Measurements from ENCODE around the gene ANO2. TPM values are rescaled to one million over a fixed set of nuclear protein-coding genes. Genes with fewer than 3 reads are reported as not detected.

Gene ANO2
- total RNA-seq, 1 donor from 2014 or later = 1.5 TPM

DNA sequence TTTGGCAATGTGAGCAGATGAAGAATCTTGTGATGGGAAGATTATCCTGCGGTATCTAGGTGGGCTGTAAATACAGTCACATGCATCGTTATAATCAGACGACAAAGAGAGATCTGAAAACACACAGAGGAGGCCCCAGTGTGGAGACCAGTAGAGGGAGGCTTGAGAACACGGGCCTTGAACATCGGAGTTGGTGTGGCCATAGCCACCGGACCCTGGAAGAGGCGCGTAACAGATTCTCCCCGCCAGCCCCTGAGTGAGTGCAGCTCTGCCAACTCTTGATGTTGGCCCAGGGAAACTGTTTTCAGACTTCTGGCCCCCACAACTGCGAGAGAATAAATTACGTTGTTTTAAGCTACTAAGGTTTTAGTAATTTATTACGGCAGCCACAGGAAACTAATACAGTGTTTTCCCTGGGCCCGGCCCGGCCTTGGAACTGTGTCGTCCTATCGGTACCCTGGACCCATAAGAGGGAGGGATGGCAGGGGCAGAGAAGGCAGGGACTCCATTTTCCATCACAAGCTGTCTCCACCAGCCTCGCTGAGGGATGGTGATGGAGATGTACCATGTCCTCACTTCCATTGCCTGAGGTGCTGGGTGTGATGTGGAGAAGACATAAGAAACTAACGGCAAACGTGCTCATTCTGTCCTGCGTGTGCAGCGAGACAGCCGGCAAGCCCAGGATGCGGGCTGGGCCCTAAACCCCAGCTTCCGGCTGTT lies 421.5 kb downstream of the ANO2 start:
- Histone ChIP-seq H3K4me3 (ENCODE audit: low read depth, low read length) (no peak overlapping the region), H3K27me3 (ENCODE audit: control insufficient read depth, insufficient read depth, low read length) (no peaks in the 10 kb centered on the region), H3K36me3 (ENCODE audit: control insufficient read depth, insufficient read depth, low read length) (no peaks in the 10 kb centered on the region)
- no peak for DNase-seq (ENCODE audit: low read depth)
- TF ChIP-seq, protein P1, sequence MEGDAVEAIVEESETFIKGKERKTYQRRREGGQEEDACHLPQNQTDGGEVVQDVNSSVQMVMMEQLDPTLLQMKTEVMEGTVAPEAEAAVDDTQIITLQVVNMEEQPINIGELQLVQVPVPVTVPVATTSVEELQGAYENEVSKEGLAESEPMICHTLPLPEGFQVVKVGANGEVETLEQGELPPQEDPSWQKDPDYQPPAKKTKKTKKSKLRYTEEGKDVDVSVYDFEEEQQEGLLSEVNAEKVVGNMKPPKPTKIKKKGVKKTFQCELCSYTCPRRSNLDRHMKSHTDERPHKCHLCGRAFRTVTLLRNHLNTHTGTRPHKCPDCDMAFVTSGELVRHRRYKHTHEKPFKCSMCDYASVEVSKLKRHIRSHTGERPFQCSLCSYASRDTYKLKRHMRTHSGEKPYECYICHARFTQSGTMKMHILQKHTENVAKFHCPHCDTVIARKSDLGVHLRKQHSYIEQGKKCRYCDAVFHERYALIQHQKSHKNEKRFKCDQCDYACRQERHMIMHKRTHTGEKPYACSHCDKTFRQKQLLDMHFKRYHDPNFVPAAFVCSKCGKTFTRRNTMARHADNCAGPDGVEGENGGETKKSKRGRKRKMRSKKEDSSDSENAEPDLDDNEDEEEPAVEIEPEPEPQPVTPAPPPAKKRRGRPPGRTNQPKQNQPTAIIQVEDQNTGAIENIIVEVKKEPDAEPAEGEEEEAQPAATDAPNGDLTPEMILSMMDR (IDR thresholded peaks at IDR 0.05; ENCODE audit: insufficient read depth, low read length, poor library complexity, severe bottlenecking) = no peak

DNA sequence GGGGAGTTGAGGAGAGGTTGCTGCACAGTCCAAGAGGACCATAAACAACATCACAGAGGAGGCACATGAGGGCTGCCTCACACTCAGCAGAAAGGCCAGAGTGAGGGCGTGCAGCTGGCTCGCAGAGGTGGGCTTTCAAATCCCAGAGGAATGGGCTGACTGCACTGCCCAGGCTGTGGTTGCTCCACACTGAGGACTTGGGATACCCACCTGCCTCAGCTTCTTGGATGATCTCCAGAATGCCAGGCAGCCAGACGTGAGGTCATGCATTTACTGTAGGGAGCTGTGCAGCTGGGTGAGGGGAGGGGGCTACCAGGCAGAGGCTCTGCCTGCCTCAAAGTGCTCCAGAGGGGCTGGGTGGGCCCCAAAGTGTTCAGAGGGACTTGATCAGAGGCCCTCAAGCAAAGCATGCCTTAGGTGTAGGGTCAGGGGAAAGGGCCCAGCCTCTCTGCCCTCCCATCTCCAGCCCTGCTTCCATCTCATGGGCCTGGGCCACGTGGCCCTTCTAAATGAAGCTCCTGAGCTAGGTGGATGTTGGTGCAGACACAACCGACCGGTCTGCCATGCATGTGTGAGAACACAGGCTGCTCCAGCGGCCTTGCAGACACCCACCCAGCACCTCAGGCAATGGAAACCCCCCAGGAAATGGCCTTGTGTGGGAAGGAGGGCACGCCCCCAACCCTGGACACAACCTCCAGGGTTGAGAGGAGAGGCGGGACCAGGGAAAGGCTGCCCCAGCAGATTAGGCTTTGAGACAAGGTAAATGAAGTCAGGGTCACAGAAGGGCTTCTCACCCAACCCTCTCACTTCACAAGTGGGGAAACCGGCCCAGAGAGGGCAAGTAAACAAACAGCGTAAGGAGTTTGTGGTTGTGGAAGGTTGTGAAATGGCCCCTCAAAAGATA lies 422.4 kb downstream of the ANO2 start:
- no peak for DNase-seq (ENCODE audit: low read depth)
- Histone ChIP-seq H3K27me3 (ENCODE audit: control insufficient read depth, insufficient read depth, low read length) (no peaks in the 10 kb centered on the region), H3K4me3 (ENCODE audit: low read depth, low read length) (no peak overlapping the region), H3K36me3 (ENCODE audit: control insufficient read depth, insufficient read depth, low read length) (no peaks in the 10 kb centered on the region)
- TF ChIP-seq, protein P1 (IDR thresholded peaks at IDR 0.05; ENCODE audit: insufficient read depth, low read length, poor library complexity, severe bottlenecking) = no peak

DNA sequence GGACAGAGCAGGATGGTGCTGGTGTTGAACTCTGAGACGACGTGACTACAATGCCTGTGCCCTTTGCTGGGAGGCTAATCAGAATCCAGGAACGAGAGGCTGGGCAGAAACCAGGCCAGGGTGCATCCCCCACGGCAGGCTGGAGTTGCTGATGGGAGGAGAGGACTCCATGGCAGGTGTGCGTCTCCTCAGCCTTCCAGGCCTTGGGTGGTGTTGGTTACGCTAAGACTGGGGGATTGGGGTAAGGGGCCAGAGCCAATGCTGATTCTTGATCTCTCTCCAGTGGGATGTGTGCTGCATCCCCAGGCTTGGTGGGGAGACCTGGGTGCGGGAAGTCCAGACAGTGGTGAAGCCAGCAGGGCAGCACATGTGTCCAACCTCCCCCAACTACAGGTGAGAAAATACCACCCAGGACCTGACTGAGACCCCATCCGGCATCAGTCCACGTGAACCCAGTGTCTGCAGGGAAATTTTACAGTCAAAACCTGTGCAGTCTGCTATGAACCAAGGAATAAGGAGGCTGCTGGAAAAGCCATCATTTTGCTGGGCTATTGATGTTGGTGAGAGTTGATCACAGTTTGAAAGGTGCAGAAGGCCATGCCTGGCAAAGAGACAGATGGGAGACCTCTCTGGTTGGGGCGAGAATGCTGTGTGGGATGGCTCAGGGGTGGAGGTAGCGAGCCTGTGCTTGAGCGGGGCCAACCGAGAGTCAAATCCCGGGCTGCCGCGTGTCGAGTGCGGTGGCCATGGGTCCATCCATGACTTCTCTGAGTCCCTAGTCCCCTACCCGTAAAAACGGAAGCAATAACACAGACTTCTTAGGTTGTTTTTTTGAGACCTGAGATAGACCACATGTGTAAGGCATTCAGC lies 423.4 kb downstream of the ANO2 start:
- TF ChIP-seq, protein P1 (IDR thresholded peaks at IDR 0.05; ENCODE audit: insufficient read depth, low read length, poor library complexity, severe bottlenecking) = no peak
- no peaks in the 10 kb centered on the region for H3K36me3 ChIP-seq (ENCODE audit: control insufficient read depth, insufficient read depth, low read length)
- DNase-seq (ENCODE audit: low read depth) = no peak
- H3K4me3 ChIP-seq (ENCODE audit: low read depth, low read length) = no peak overlapping the region
- H3K27me3 ChIP-seq (ENCODE audit: control insufficient read depth, insufficient read depth, low read length) = no peaks in the 10 kb centered on the region

DNA sequence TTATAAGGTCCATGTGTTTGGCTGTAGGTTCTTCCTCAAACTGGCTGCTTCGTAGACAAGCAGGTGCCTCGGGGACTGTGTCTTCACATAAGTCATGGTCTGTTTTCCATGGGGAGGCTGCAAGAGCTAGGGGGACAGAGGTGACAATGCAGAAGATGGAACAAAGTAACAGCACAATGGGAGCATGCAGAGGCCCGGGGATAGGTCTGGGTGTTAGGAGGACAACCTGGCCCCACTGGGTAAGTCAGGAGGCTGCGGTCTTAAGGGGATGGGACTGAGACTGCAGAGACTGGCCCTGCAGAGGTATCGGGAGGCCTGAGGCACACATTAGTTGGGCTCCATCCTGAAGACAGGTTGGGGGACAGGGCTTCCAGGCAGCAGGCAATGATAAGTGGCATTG lies 424.2 kb downstream of the ANO2 start:
- Histone ChIP-seq H3K4me3 (ENCODE audit: low read depth, low read length) (no peak overlapping the region), H3K27me3 (ENCODE audit: control insufficient read depth, insufficient read depth, low read length) (no peaks in the 10 kb centered on the region), H3K36me3 (ENCODE audit: control insufficient read depth, insufficient read depth, low read length) (no peaks in the 10 kb centered on the region)
- DNase-seq (ENCODE audit: low read depth) = no peak
- TF ChIP-seq, protein P1 (IDR thresholded peaks at IDR 0.05; ENCODE audit: insufficient read depth, low read length, poor library complexity, severe bottlenecking) = no peak

DNA sequence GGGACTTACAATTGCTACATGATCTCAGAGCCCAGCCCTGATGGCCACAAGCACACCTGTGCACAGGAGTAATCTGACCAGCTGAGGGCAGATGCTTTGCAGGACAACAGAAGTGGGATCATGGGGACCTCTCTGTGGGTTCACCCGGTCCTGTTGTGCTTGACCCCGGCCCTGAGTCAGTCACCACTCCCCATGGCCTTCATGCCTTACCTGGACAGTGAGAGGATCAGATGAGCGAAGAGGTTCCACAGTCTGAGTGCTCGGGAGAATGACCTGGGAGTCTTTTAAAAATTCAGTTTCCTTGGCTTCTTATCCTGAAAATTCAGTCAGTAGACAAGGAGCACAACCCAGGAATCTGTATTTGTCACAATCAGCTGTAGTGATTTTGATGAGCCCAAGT lies 425.0 kb downstream of the ANO2 start:
- Histone ChIP-seq H3K4me3 (ENCODE audit: low read depth, low read length) (no peak overlapping the region), H3K36me3 (ENCODE audit: control insufficient read depth, insufficient read depth, low read length) (no peaks in the 10 kb centered on the region), H3K27me3 (ENCODE audit: control insufficient read depth, insufficient read depth, low read length) (no peaks in the 10 kb centered on the region)
- TF ChIP-seq, protein P1 (IDR thresholded peaks at IDR 0.05; ENCODE audit: insufficient read depth, low read length, poor library complexity, severe bottlenecking) = no peak
- no peak for DNase-seq (ENCODE audit: low read depth)
